AG09309 (cell line): Measurements from ENCODE around the gene KSR1.
"Not testable (repeated sequence)": the region's sequence is repeated elsewhere in the genome, so short reads cannot be mapped to it uniquely, and the experiment has no call there.

Source experiments
- DNase-seq: peaks from one replicate; pipeline ENCODE4 v3.0.0-alpha.2; 2010; ENCODE audit warnings: low read depth
- H3K4me3 ChIP-seq: 2 replicates; pipeline ENCODE4 v1.5.1; 2011; ENCODE audit warnings: mild to moderate bottlenecking, low read depth, low read length, moderate library complexity; ENCODE audit not compliant: control insufficient read depth
- TF ChIP-seq, protein P1 (sequence below): IDR thresholded peaks from 2 replicates; pipeline ENCODE4 v1.5.1; 2011; ENCODE audit warnings: mild to moderate bottlenecking, low read depth, low read length, inconsistent platforms; ENCODE audit not compliant: insufficient read depth, control insufficient read depth; ENCODE audit errors: missing control alignments

Gene KSR1

DNA sequence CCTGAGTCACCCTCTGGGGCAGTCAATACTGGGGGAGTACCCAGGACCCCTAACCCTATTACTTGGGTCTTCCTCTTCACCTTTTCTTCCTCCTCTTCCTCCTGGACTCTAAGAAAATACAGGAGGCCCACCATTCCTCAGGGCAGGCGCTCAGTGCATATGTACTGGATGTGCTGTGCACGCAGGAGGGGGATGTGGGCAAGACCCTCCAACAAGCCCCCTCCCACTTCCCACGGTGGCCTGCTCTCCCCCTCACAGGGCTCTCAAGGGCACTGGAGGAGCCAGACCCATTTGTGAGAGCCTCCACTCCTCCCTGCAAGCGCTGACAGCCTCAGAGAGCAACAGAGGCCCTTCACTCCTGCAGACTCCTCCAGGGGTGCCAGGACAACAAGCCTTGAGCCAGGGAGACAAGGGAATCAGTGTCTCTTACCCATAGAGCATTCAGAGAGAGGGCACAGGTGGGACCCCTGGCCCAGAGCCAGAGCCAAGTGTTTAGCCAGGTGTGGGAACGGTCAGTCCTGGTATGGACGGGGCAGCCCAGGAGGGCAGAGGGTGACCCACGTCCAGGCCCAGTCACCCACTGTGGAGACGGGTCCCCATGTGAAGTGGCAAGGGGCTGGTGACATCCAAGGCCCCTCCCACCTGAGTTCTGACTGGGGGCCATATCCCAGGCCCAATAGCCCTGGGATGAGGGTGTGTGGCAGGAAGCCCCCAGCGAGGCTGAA is 27.3 kb upstream of the KSR1 start:
- TF ChIP-seq, protein P1, sequence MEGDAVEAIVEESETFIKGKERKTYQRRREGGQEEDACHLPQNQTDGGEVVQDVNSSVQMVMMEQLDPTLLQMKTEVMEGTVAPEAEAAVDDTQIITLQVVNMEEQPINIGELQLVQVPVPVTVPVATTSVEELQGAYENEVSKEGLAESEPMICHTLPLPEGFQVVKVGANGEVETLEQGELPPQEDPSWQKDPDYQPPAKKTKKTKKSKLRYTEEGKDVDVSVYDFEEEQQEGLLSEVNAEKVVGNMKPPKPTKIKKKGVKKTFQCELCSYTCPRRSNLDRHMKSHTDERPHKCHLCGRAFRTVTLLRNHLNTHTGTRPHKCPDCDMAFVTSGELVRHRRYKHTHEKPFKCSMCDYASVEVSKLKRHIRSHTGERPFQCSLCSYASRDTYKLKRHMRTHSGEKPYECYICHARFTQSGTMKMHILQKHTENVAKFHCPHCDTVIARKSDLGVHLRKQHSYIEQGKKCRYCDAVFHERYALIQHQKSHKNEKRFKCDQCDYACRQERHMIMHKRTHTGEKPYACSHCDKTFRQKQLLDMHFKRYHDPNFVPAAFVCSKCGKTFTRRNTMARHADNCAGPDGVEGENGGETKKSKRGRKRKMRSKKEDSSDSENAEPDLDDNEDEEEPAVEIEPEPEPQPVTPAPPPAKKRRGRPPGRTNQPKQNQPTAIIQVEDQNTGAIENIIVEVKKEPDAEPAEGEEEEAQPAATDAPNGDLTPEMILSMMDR = no peak
- DNase-seq = no peak
- no peak overlapping the region for H3K4me3 ChIP-seq

DNA sequence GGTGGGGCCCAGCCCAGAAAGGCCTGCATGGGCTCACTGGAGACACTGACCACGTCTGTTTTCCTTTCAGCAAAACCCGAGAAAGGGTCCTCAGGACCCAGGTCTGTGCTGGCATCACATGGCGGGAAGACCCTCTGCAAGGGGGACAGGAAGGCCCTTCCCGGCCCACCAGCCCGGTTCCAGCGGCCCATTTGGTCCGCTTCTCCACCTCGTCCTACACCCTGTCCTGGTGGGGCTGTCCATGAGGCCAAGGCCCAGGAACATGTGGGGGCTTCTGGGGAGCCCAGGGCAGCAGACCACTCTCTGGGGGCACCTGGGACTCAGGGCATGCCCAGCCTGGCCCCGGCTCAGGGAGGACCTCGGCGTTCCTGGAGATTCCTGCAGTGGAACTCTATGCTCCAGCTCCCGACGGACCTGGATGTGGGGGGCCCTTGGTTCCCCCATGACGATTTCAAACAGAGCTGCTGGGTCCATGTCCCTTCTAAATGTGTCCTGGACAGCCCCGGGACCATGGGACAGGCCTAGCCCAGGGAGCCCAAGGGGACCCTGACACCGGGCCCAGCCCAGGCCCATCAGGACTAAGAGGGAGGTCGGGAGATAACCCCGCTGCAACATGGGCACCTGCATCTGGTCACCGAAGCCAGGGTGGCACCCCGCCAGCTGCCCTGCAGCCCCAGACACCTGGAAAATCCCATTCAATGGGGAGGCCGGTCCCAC is 26.4 kb upstream of the KSR1 start:
- H3K4me3 ChIP-seq = no peak overlapping the region
- TF ChIP-seq, protein P1 = no peak
- DNase-seq = no peak

DNA sequence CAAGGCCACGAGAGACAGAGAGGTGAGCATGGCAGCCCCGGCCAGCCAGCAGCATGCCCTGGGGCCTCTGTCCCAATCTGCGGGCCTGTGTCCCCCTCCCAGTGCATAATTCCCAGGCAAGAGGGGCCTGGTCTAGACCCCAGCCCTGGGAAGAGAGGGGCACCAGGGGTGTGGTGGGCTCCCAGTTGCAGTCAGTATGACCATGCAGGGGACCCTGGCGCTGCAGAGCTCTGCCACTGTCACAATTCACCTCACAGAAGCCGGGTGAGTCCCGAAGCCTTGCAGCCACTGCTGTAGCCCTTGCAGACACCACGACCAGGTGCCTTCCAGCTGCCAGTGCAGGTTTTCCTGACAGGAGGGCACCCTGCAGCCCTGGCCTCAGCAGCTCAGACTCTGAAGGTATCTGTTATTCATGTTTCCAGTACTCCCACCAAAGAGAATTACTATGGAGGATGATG is 25.8 kb upstream of the KSR1 start:
- no peak for DNase-seq
- TF ChIP-seq, protein P1 = no peak
- no peak overlapping the region for H3K4me3 ChIP-seq

DNA sequence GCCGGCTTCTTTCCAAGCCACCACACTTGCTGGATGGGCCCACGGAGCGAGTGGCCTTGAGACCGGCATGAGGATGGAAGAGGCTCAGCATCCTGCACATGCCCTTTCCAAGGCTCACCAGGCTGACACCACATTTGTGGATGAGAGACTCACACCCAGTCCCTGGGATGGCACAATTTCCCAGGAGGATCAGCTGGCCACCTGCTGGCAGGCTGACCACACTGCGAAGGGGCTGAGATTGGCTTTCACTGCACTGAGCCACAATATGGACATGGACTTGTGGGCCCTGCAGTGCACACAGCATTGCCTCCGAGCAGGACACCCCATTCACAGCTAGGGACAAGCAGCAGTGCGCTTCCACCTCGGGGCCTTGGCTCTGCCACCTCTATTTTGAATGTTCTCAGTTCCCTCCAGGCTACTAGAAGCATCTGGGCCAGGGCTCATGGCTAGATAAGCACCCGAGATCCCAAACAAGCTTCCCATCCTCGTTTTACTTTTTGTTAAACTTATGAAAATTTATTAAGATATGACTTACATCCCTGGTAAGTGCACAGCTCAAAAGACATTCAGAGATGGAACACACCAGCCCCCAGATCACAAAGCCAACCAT is 25.3 kb upstream of the KSR1 start:
- TF ChIP-seq, protein P1 = peak; percentile 76
- no peak overlapping the region for H3K4me3 ChIP-seq
- no peak for DNase-seq

DNA sequence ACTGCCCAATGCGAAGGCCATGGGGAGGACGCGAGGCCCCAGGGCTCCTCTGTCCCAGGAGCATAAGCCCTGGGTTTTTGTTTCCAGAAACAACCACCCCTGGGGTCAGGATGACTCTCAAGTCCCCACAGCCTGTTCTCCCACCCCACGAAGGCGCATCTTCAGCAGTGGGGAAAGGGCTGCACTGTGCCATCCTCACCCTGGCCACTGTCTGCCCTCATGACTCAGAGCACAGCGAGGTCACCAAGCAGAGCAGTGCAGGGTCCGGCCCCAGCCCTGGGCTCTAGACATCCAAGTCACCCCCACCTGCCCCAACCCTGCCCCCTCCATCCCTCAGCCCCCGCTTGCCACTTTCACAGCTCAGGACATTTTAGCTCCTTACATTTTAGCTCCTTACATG is 22.7 kb upstream of the KSR1 start:
- TF ChIP-seq, protein P1 = no peak

DNA sequence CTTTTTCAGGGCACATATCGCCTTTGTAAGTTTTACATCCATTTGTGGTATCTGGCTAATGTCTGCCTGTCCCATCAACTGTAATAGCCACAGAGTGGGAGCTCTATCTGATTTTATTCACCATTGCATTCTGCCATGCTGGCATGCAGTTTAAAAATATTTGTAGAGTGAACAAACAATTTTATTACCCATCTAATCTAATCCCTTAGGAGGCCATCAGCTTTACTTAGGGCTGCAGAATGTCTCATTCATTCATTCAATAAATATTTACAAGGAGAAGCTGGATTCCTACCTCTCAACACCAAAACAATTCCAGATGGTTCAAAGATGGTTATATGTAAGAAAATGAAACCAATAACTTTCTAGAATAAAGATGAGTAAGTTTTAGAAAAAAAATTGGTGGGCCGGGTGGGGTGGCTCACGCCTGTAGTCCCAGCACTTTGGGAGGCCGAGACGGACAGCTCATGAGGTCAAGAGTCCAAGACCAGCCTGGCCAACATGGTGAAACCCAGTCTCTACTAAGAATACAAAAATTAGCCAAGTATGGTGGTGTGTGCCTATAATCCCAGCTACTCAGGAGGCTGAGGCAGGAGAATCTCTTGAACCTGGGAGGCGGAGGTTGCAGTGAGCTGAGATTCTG is 20.7 kb upstream of the KSR1 start:
- DNase-seq = peak; percentile 44
- not testable (repeated sequence) for H3K4me3 ChIP-seq

More for the DNA sequence above, 22.7 kb upstream of the KSR1 start:
- no peak overlapping the region for H3K4me3 ChIP-seq
- DNase-seq = no peak

DNA sequence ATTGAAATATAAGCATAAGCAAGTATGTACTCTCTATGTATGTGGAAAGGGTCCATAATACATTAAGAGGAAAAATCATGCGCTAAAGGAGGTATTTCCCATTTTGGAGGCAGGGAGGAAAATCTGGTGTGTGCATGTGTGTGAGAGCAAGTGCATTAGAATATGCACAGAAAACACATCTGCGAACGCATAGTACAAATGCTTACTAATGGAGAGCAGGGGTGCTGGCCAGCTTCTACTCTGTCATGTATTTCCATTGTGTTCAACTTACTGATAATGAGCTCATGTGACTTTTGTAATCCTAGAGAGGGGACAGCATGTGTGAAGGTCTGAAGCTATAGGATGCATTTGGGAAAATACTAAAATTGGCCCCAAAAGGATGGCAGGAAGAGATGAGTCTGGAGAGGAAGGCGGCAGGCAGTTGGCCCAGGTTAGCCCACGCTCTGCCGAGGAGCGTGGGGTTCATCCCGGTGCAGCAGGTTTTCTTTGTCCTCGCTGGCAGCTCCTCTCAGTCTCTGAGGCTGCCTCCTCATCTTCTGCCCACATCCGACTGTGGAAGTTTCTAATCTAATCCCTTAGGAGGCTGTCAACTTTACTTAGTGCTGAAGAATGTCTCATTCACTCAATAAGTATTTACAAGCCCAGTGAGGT is 17.8 kb upstream of the KSR1 start:
- no peak for DNase-seq
- no peak overlapping the region for H3K4me3 ChIP-seq
- TF ChIP-seq, protein P1 = no peak
